Activated CD8-positive, alpha-beta T cell treated with anti-CD3 and anti-CD28 coated beads for 36 hours (primary cell): ENCODE data around the gene CCDC136. TPM values are rescaled to one million over a fixed set of nuclear protein-coding genes. Genes with fewer than 3 reads are reported as not detected.

Source experiments
- ATAC-seq: fragments of 200-7000 bp; cut with Tn5 transposase; one replicate; pipeline ENCODE4 v1.10.0; 2021; ENCODE audit warnings: mild to moderate bottlenecking, moderate library complexity
- CTCF ChIA-PET: fragments of 350-600 bp; sonication (Branson Sonifier 250); formaldehyde crosslinking; loops from one replicate; lab custom pipeline; 2021; ENCODE audit warnings: antibody characterized with exemption; lab: Charles Lee
- POLR2A ChIA-PET: fragments of 350-600 bp; sonication (Branson Sonifier 250); formaldehyde crosslinking; loops from one replicate; lab custom pipeline; 2021; ENCODE audit warnings: antibody characterized with exemption; lab: Charles Lee
- DNase-seq: peaks from one replicate; pipeline ENCODE4 v3.0.0-alpha.2; 2020
- H3K27ac Mint-ChIP-seq: one replicate; pipeline ENCODE4 v1.8.0; 2021; ENCODE audit warnings: mild to moderate bottlenecking, mixed read lengths
- H3K27me3 Mint-ChIP-seq: one replicate; pipeline ENCODE4 v1.8.0; 2021; ENCODE audit warnings: mixed read lengths
- H3K36me3 Mint-ChIP-seq: one replicate; pipeline ENCODE4 v1.8.0; 2021; ENCODE audit warnings: low read depth, mixed read lengths
- H3K4me1 Mint-ChIP-seq: one replicate; pipeline ENCODE4 v1.8.0; 2021; ENCODE audit warnings: low read depth, mixed read lengths
- H3K4me3 Mint-ChIP-seq: one replicate; pipeline ENCODE4 v1.8.0; 2021; ENCODE audit warnings: mild to moderate bottlenecking, moderate library complexity, mixed read lengths
- H3K9me3 Mint-ChIP-seq: one replicate; pipeline ENCODE4 v1.8.0; 2021; ENCODE audit warnings: mixed read lengths
- intact Hi-C: fragments of 100-400 bp; cut with micrococcal nuclease; formaldehyde crosslinking; loops from one replicate; pipeline ENCODE4 v1.10.0; 2022
- total RNA-seq, 2 experiments: library from RNA; stranded (reverse); gene quantifications; one replicate each; pipeline ENCODE4 v1.2.3, GENCODE V29; 2021
- TF ChIP-seq, protein P1 (sequence below): fragments of 200-600 bp; IDR thresholded peaks from one replicate; pipeline ENCODE4 v1.8.0; 2022; ENCODE audit warnings: antibody characterized with exemption, mild to moderate bottlenecking

The CCDC136 gene
- total RNA-seq, 2 experiments from 2014 or later: 7.6 to 9.6 TPM

DNA sequence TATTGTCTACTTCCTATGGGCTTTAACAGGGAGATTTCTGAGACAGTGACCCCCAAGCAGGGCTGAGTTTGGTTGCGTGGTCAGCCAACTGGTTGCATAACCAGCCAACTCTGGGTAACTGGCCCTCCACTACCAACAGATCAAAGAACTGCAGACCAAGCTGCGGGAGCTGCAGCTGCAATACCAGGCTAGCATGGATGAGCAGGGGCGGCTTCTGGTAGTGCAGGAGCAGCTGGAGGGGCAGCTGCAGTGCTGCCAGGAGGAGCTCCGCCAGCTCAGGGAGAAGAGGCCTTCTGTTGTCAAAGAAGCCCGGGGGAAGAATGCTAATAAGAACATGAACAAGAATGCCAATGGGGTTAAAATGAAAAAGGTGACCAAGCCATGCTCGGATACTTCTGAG is 22.7 kb downstream of the CCDC136 start:
- Mint-ChIP-seq H3K4me3 (no peak overlapping the region), H3K4me1 (no peaks in the 10 kb centered on the region), H3K27me3 (no peaks in the 10 kb centered on the region), H3K27ac (no peak overlapping the region), H3K36me3 (no peaks in the 10 kb centered on the region), H3K9me3 (no peaks in the 10 kb centered on the region)
- DNase-seq (no peak), ATAC-seq (no peak)
- ChIA-PET POLR2A (no interaction called here), CTCF (interaction anchor here (1.1 to 1.3 kb wide), 2 partner anchors 69 to 277 kb away, joined by 3 read pairs; no protein-coding TSS in a partner anchor)
- intact Hi-C loops: no loop called here
- TF ChIP-seq, protein P1, sequence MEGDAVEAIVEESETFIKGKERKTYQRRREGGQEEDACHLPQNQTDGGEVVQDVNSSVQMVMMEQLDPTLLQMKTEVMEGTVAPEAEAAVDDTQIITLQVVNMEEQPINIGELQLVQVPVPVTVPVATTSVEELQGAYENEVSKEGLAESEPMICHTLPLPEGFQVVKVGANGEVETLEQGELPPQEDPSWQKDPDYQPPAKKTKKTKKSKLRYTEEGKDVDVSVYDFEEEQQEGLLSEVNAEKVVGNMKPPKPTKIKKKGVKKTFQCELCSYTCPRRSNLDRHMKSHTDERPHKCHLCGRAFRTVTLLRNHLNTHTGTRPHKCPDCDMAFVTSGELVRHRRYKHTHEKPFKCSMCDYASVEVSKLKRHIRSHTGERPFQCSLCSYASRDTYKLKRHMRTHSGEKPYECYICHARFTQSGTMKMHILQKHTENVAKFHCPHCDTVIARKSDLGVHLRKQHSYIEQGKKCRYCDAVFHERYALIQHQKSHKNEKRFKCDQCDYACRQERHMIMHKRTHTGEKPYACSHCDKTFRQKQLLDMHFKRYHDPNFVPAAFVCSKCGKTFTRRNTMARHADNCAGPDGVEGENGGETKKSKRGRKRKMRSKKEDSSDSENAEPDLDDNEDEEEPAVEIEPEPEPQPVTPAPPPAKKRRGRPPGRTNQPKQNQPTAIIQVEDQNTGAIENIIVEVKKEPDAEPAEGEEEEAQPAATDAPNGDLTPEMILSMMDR: no peak

DNA sequence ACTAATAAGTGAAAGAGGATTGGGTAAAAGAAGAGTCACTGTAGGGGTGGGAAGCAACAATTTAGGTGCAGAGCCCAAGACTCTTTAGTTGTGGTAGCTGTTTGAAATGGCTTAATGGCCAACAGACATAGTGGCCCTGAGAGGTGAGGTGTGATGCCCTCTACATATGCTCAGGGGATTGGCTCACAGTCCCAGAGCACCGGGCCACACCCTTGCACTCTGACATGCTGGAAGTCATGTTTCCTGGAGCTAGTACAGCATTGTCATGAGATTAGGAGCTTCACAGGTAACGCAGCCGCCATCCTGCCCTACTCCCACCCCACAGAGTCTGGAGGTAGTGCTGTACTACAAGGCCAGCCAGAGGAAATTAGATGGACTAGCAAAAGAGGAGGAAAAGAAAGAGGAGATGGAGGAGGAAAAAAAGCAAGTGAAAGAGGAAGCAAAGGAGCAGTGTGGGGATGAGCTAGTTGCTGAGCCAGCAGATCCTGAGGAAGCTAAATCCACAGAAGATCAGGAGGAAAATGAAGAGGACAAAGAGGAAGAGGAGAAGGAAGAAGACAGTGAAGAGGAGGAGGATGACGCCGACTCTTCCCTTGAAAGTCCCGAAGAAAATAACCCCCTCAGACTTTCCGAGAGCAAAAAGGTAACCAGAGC is 23.6 kb downstream of the CCDC136 start:
- ChIA-PET CTCF (interaction anchor here (1.1 to 1.3 kb wide), 2 partner anchors 68 to 276 kb away, joined by 3 read pairs; no protein-coding TSS in a partner anchor), POLR2A (no interaction called here)
- Mint-ChIP-seq H3K9me3 (no peaks in the 10 kb centered on the region), H3K4me3 (no peak overlapping the region), H3K27me3 (no peaks in the 10 kb centered on the region), H3K36me3 (no peaks in the 10 kb centered on the region), H3K4me1 (peaks cover 7% of the 10 kb centered on the region), H3K27ac (no peak overlapping the region)
- DNase-seq: no peak
- TF ChIP-seq, protein P1: no peak
- intact Hi-C loops: no loop called here
- ATAC-seq: no peak

- CTCF ChIA-PET: interaction anchor here (1.1 to 2.2 kb wide), 2 partner anchors 24 to 45 kb away, joined by 5 to 9 read pairs; partner anchors contain the start of gene ATP6V1F
- Mint-ChIP-seq H3K27ac (no peak overlapping the region), H3K4me3 (no peak overlapping the region), H3K36me3 (no peaks in the 10 kb centered on the region), H3K9me3 (no peaks in the 10 kb centered on the region), H3K4me1 (peaks cover 9% of the 10 kb centered on the region), H3K27me3 (no peaks in the 10 kb centered on the region)
- TF ChIP-seq, protein P1: no peak
- intact Hi-C loops: no loop called here
- DNase-seq (no peak), ATAC-seq (no peak)
- POLR2A ChIA-PET: interaction anchor here (1.3 kb wide), 1 partner anchor 17 kb away, joined by 3 read pairs; no protein-coding TSS in a partner anchor
Measured at GRCh38 chr7:128818694-128819093, 26.9 kb downstream of the CCDC136 start.

- H3K36me3 Mint-ChIP-seq: no peaks in the 10 kb centered on the region
- DNase-seq: no peak
- no peak overlapping the region for H3K4me3 Mint-ChIP-seq
- no peak overlapping the region for H3K27ac Mint-ChIP-seq
- no peaks in the 10 kb centered on the region for H3K9me3 Mint-ChIP-seq
- POLR2A ChIA-PET: no interaction called here
- no peak for ATAC-seq
- TF ChIP-seq, protein P1: no peak
- CTCF ChIA-PET: interaction anchor here (2.1 kb wide), 1 partner anchor 62 kb away, joined by 7 read pairs; no protein-coding TSS in a partner anchor
- intact Hi-C loops: no loop called here
- H3K4me1 Mint-ChIP-seq: peaks cover 9% of the 10 kb centered on the region
- peaks cover 2% of the 10 kb centered on the region for H3K27me3 Mint-ChIP-seq
Measured at GRCh38 chr7:128821724-128822123, 30.0 kb downstream of the CCDC136 start.

GRCh38 chr7:128826512-128826911 is 34.7 kb downstream of the CCDC136 start:
- Mint-ChIP-seq H3K4me1 (peaks cover 11% of the 10 kb centered on the region), H3K27ac (no peak overlapping the region), H3K4me3 (no peak overlapping the region), H3K9me3 (no peaks in the 10 kb centered on the region), H3K27me3 (peaks cover 36% of the 10 kb centered on the region), H3K36me3 (no peaks in the 10 kb centered on the region)
- DNase-seq (no peak), ATAC-seq (no peak)
- TF ChIP-seq, protein P1: no peak
- ChIA-PET POLR2A (interaction anchor here (0.6 kb wide), 1 partner anchor 276 kb away, joined by 3 read pairs; no protein-coding TSS in a partner anchor), CTCF (no interaction called here)
- intact Hi-C loops: no loop called here
